Stimulated activated CD4-positive, alpha-beta T cell treated with anti-CD3 and anti-CD28 coated beads, Interleukin-12 subunit alpha, Interleukin-12 subunit beta, amount 100 ng/mL, for 48 hours (primary cell): Measurements from ENCODE around the gene MDM2.

Source experiments
- DNase-seq, 3 donors: peaks; one replicate each; pipeline ENCODE4 v3.0.0-alpha.2; 2020; ENCODE audit warnings: low read depth in 2 of 3, low spot score in 1 of 3

The MDM2 gene

DNA sequence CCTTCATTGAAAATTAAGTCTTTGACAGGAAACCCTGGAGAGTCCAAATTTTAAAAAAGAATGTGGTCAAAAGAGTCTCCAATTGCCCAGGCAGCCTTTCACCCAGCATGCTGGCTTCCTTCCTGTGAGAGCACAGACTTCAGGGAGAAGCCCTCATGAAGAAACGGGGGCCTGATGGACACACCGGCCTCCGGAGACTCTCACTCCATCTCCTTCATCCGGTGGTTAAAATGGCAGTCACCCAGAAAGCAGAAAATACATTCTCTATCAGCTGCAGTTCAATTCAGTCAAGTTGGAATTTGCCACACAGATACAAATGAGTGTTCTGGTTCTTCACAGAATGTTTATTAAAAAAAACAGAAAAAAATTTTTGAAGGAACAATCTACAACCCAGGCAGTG, 68.5 kb downstream of the MDM2 start:
- no peak for DNase-seq

DNA sequence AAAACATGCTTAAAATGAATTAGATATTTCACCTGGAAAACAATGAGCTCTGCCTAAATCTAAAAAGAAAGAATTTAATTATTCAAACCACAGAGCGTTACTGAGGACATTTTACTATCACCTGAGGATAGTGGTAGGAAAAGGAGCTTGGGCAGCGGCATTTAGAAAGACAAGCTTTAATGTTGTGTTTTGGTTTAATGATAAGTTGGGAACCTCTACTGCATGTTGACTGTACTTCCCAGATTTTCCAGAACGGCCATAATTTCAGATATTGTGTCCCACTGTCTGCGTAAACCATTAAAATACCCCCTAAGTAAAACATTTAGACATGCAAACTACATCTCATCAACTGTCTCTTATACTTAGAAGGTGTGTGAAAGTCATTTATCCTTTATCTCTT, 69.6 kb downstream of the MDM2 start:
- no peak for DNase-seq

- no peak for DNase-seq
Observed at GRCh38 chr12:68878283-68878682, 70.3 kb downstream of the MDM2 start.

DNA sequence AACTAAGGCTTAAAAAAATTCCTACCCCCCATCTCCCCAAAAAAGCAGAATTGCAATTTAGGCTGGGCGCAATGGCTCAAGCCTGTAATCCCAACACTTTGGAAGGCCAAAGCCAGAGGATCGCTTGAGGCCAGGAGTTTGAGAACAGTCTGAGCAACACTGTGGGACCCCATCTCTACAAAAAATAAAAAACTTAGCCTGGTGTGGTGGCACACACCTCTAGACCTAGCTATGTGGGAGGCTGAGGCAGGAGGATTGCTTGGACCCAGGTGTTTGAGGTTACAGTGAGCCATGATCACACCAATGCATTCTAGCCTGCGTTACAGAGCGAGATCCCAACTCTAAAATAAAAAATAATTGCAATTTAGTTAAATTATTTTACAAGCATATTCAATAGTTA, 70.9 kb downstream of the MDM2 start:
- no peak for DNase-seq

- DNase-seq, result no peak
Observed at GRCh38 chr12:68880660-68881325, 72.8 kb downstream of the MDM2 start.

- no peak for DNase-seq
Observed at GRCh38 chr12:68882251-68882964, 74.4 kb downstream of the MDM2 start.

DNA sequence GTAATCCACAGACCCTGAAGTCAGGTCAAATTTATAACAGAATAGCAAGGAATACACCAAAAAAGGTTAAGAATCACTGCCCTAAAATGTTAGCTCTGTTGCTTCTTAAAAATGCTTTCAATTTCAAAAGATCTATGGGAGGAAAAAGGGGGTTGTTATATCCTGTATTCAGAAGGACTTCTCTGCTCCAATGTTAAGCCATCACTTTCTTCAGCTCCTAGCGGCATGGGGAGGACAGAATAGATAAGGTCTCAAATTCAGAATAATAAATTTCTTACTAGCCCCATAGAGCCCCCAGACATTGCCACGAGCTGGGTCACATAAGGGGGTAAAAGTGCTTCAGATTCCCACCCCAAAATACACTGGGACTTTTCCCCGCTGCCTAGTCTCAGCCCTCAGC, 75.2 kb downstream of the MDM2 start:
- no peak for DNase-seq

DNA sequence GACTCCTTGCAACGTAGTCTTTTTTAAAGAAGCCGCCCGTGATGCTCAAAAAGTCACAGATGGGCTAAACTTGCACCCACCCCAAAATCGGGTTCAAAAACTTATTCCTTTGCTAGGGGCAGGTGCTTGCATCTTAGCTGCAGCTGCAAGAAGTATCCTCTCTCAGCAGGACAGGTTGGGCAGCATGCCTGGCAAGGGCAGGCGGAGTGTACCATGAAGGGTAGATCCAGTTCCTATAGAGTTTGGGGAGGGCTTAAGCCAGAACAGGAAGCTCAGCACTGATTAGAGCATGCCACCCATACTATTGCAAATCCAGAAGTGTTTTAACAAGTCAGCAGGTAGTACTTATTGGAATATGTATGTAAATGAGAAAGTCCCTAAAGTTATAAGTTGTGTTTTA, 76.3 kb downstream of the MDM2 start:
- DNase-seq, result no peak

- no peak for DNase-seq
Observed at GRCh38 chr12:68885381-68885780, 77.4 kb downstream of the MDM2 start.

- DNase-seq, result no peak
Observed at GRCh38 chr12:68886636-68887572, 78.9 kb downstream of the MDM2 start.

DNA sequence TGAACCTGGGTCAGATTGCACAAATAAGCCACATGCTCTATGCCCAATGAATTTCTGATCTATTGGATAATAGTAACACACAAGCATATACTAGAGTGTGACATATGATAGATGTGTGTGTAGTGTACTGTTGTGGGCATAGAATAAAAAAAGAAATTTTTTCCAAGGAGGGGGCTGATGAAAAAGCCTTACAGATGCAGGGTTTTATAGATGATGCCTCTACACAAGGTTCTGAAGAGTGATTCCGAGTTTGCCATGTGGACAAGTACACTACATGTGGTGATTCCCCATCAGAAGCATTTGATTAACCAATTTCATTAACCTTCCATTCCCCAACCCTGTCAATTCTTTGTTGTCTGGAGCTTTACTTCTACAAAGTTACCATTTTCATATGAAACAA, 79.7 kb downstream of the MDM2 start:
- DNase-seq, result no peak

DNA sequence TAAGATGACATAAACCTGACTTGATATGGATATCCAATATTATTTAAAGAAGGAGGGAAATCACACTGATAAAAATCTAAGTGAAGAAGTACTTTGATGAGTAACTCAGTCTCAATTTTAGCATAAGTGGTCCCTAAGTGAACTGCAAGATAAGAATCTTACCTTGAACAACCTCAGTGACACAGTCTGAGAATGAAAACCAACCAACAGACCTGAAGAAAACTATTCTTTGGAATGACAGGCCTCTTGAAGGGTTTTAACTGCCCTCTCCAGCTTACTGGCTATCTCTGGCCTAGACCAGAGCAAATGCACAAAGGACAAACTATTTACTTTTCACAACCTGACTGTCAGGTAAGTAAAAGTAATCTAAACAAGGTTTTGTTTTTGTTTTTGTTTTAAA, 80.3 kb downstream of the MDM2 start:
- DNase-seq, result no peak

DNA sequence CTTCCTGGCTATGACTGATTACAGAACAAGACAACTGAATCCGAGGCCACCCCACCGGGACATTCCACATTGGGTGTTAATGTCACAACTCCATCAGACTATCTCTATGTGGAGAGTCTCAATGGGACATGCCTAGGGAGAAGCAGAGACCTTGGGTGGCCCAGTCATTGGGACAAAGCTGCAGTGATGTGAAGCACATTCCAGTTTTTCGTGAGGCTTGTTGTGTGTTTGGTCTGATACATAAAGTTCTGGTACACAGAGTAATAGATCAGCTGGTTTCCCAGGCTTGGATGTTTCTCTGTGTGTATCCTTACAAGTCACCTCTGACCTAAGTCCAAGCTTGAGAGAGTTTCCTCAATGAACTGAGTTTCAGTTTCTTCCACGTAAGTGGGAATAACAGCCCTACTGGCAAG, 82.7 kb downstream of the MDM2 start:
- no peak for DNase-seq

GRCh38 chr12:68891141-68891540, 83.2 kb downstream of the MDM2 start:
- no peak for DNase-seq

DNA sequence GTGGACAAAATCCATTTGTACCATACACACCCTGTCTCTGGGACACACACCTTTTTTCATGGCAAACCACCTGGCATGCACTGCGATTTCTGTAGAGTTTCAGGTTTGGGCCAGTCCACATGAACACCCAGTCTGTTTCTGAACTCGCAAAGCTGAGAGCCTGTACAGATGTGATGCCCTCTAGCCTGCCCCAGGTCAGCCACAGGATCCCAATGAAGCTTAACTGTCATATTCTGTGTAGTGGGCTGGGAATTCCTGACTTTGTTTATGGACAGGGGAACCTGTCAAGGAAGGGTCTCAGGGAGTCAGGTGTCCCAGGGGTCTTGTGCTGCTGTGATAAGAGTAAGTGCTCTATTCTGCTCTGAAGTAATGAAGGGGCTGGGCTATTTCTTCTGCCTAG, 85.2 kb downstream of the MDM2 start:
- DNase-seq, result no peak

DNA sequence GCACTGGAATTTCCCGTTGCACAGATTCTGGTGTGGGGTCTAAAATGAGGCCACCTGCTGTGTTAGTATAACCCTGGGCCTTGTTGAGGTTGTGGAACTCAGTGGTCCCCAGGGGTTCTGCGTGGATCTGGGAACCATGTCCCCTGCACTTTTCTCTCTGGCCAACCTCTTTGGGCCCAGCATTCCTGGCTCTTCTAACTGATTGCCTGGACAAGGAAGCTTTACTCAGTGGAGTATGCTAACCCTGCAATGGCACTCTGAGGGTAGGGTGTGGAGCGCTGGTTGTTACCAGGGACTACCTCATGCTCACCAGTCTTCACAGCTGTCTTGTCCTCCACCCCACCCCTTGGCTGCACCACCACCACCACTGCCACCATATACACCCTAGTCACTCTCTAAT, 85.8 kb downstream of the MDM2 start:
- DNase-seq, result no peak

DNA sequence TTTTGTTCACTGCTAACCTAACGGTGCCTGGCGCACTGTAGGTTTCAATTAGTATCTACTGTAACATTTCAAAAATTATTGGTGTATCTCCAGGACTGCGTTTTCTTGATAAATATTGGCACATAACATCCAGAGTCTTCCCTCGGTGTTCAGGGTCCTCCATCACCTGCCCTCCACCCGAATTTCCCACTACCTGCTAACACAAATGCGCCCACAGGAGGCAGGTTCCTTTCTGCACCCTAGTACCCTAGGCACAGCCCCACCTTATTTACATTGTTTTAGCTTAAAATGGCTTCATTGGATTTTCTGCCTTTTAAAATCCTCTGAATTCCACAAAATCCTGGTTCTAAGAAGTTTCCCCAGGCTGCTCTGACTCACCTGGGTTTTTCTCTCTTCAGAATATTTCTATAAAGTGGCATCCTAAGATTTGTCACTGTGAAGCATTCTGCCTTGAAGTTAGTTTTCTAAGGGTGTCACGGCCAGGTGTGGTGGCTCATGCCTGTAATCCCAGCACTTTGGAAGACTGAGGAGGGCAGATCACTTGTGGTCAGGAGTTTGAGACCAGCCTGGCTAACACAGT, 86.4 kb downstream of the MDM2 start:
- no peak for DNase-seq

- no peak for DNase-seq
Observed at GRCh38 chr12:68896881-68897540, 89.0 kb downstream of the MDM2 start.

DNA sequence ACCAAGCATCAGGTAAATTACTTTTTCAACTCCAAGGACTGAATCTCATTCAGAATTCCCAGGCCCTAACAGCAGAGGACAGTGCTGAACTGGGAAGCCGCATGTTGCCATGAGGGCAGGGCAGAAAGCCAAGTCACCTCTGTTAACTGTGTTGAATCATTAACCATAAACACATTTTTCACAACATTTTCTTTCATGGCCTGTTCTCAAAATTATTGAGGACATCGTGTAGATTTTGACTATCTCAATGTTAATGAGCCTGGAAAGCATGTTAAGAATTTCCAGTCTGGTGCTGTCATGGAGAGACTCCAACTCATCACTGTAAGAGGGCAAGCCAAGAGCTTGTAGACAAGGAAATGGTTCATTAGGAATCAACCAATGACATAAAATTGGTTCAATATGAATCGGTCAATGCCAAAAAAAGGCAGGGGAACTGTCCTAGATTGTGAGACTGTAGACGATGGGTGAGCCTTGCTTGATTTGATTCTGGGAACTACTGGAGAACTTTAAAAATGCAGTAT, 91.3 kb downstream of the MDM2 start:
- no peak for DNase-seq

DNA sequence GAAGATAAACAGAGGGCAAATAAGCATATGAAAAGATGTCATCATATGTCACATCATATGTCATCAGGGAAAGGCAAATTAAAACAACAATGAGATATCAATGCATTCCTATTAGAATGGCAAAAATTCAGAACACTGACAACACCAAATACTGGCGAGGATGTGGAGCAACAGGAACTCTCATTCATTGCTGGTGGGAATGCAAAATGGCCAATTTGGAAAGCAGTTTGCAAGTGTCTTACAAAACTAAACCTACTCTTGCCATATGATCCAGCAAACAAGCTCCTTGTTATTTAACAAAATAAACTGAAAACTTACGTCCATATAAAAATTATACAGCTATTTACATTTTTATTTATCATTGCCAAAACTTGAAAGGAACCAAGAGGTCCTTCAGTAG, 92.3 kb downstream of the MDM2 start:
- no peak for DNase-seq
